Measurements from ENCODE around the gene HSPD1. TPM values are rescaled to one million over a fixed set of nuclear protein-coding genes. Genes with fewer than 3 reads are reported as not detected.
A peak's percentile ranks its signal among the peaks of the same experiment; 100 is the strongest.

The HSPD1 gene
- total and polyA plus RNA-seq, 2 of the 13 experiments (the other 11 are each of a cell fraction or from before 2014, with no cell fraction given) = 685 to 2,610 TPM

DNA sequence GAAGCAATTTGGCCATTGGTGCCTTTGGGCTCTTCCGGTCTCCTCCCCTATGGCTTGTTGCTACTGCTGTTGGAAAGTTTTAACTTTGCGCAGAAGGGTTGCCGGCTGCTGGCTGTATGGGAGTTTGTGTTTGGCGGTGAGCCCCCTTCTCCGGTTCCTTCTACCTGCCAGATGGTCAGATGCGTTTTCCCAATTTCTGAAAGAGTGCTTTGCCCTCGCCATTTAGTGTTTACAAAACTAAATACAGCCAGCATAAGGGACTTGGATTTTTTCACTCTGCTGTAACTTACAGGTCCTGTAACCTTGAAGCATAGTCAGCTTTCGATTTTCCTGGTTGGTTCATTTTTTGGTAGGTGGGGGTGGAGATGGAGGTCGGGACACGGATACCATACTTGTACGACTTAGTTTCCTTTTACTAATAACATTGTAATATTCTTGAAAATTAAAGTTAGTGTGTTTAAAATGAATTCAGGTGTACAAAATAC is 45.7 kb downstream of the HSPD1 start (continued):
- TF ChIP-seq, protein P1, sequence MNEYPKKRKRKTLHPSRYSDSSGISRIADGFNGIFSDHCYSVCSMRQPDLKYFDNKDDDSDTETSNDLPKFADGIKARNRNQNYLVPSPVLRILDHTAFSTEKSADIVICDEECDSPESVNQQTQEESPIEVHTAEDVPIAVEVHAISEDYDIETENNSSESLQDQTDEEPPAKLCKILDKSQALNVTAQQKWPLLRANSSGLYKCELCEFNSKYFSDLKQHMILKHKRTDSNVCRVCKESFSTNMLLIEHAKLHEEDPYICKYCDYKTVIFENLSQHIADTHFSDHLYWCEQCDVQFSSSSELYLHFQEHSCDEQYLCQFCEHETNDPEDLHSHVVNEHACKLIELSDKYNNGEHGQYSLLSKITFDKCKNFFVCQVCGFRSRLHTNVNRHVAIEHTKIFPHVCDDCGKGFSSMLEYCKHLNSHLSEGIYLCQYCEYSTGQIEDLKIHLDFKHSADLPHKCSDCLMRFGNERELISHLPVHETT (CRISPR knock-in tag; conservative IDR thresholded peaks at IDR 0.05) = no peak
- TF ChIP-seq SAFB2 (CRISPR knock-in tag; IDR thresholded peaks at IDR 0.05; ENCODE audit: borderline replicate concordance, low read depth) = no peak
- no peak for TF ChIP-seq TGIF2 (CRISPR knock-in tag; IDR thresholded peaks at IDR 0.05)
- TF ChIP-seq FOXJ3 (CRISPR knock-in tag; IDR thresholded peaks at IDR 0.05; ENCODE audit: borderline replicate concordance) = no peak
- TF ChIP-seq ZNF552 (CRISPR knock-in tag; IDR thresholded peaks at IDR 0.05; ENCODE audit: borderline replicate concordance) = no peak
- 0 out of 2 replicates have a peak, but pooled peaks have one; percentile 13 for TF ChIP-seq KDM1A (CRISPR knock-in tag; IDR thresholded peaks at IDR 0.05)
- TF ChIP-seq ZNF562 (CRISPR knock-in tag; IDR thresholded peaks at IDR 0.05; ENCODE audit: borderline replicate concordance) = no peak
- TF ChIP-seq MYNN (CRISPR knock-in tag; IDR thresholded peaks at IDR 0.05; ENCODE audit: low read depth) = no peak
- no peak for TF ChIP-seq CC2D1A (CRISPR knock-in tag; IDR thresholded peaks at IDR 0.05)
- TF ChIP-seq SRSF1 (optimal IDR thresholded peaks at IDR 0.05; ENCODE audit: low read depth, low read length) = no peak
- no peak for TF ChIP-seq DDIT3 (CRISPR knock-in tag; IDR thresholded peaks at IDR 0.05)
- no peak; the same call in 1 of the 2 replicates for TF ChIP-seq TOE1 (CRISPR knock-in tag; IDR thresholded peaks at IDR 0.05)
- no peak for TF ChIP-seq CCDC6 (CRISPR knock-in tag; IDR thresholded peaks at IDR 0.05)
- TF ChIP-seq LCORL (IDR thresholded peaks at IDR 0.05) = no peak
- peak; percentile 89; the same call in 1 of the 2 replicates for TF ChIP-seq LCORL (CRISPR knock-in tag; IDR thresholded peaks at IDR 0.05)
- TF ChIP-seq, protein P2, sequence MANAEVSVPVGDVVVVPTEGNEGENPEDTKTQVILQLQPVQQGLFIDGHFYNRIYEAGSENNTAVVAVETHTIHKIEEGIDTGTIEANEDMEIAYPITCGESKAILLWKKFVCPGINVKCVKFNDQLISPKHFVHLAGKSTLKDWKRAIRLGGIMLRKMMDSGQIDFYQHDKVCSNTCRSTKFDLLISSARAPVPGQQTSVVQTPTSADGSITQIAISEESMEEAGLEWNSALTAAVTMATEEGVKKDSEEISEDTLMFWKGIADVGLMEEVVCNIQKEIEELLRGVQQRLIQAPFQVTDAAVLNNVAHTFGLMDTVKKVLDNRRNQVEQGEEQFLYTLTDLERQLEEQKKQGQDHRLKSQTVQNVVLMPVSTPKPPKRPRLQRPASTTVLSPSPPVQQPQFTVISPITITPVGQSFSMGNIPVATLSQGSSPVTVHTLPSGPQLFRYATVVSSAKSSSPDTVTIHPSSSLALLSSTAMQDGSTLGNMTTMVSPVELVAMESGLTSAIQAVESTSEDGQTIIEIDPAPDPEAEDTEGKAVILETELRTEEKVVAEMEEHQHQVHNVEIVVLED (CRISPR knock-in tag; IDR thresholded peaks at IDR 0.05; ENCODE audit: borderline replicate concordance) = no peak
- no peak for TF ChIP-seq ARNT (IDR thresholded peaks at IDR 0.05)
- no peak for TF ChIP-seq ZBTB44 (CRISPR knock-in tag; IDR thresholded peaks at IDR 0.05)
- no peak for TF ChIP-seq ZNF660 (CRISPR knock-in tag; IDR thresholded peaks at IDR 0.05; ENCODE audit: borderline replicate concordance, low read depth)
- TF ChIP-seq ZBTB21 (CRISPR knock-in tag; IDR thresholded peaks at IDR 0.05) = no peak
- no peak; the same call in 1 of the 2 replicates for TF ChIP-seq ZNF710 (CRISPR knock-in tag; IDR thresholded peaks at IDR 0.05; ENCODE audit: borderline replicate concordance)
- TF ChIP-seq MAF1 (CRISPR knock-in tag; IDR thresholded peaks at IDR 0.05; ENCODE audit: borderline replicate concordance) = no peak
- no peak; the same call in 1 of the 2 replicates for TF ChIP-seq KAT7 (CRISPR knock-in tag; IDR thresholded peaks at IDR 0.05; ENCODE audit: borderline replicate concordance)
- peak; percentile 20; the same call in 1 of the 3 replicates for TF ChIP-seq MXI1 (IDR thresholded peaks at IDR 0.05; ENCODE audit: borderline replicate concordance, low read depth, low read length)
- TF ChIP-seq RBM22 (optimal IDR thresholded peaks at IDR 0.05; ENCODE audit: low read length) = no peak
- no peak for TF ChIP-seq KLF9 (CRISPR knock-in tag; IDR thresholded peaks at IDR 0.05; ENCODE audit: low read depth)
